Upper lobe of left lung (tissue), 4 donors: Measurements from ENCODE around the gene OXT.

Source experiments
- EP300 ChIP-seq, 4 donors: sonication (generic); formaldehyde crosslinking; IDR thresholded peaks; one replicate each; pipeline ENCODE4 v1.5.1; 2017; ENCODE audit warnings: antibody characterized with exemption in 4 of 4, control low read depth in 2 of 4
- POLR2AphosphoS5 ChIP-seq, 2 donors: sonication (generic); formaldehyde crosslinking; IDR thresholded peaks; one replicate each; pipeline ENCODE4 v1.5.1; 2017; ENCODE audit warnings: antibody characterized with exemption in 2 of 2
- TF ChIP-seq, protein P1 (sequence below), 6 experiments: fragments of 450-650 bp in 4 of 6; fragments of 200-600 bp in 2 of 6; sonication (generic) in 2 of 6; IDR thresholded peaks; one replicate each; pipeline ENCODE4 v1.5.1; 2016 to 2019; ENCODE audit warnings: antibody characterized with exemption in 6 of 6

DNA sequence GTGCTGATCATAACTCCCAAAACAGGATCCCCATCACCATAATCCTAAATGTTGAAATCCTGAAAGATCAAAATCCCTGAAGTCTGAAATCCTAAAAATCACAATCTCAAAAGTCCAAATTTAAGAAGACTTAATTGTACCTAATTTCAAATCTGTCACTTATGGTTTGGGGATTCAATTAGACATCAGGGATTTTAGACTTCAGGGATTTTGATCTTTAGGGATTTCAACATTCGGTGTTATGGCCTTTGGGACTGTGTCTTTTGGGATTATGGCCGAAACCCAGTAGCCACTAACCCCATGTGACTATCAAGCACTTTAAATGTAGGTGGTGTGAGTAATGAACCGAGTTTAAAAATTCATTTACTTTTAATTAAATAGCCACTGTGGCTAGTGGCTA lies 34.8 kb downstream of the OXT start:
- TF ChIP-seq POLR2AphosphoS5 (IDR thresholded peaks at IDR 0.05) (no peak), EP300 (IDR thresholded peaks at IDR 0.05) (no peak)
- TF ChIP-seq, protein P1, sequence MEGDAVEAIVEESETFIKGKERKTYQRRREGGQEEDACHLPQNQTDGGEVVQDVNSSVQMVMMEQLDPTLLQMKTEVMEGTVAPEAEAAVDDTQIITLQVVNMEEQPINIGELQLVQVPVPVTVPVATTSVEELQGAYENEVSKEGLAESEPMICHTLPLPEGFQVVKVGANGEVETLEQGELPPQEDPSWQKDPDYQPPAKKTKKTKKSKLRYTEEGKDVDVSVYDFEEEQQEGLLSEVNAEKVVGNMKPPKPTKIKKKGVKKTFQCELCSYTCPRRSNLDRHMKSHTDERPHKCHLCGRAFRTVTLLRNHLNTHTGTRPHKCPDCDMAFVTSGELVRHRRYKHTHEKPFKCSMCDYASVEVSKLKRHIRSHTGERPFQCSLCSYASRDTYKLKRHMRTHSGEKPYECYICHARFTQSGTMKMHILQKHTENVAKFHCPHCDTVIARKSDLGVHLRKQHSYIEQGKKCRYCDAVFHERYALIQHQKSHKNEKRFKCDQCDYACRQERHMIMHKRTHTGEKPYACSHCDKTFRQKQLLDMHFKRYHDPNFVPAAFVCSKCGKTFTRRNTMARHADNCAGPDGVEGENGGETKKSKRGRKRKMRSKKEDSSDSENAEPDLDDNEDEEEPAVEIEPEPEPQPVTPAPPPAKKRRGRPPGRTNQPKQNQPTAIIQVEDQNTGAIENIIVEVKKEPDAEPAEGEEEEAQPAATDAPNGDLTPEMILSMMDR (IDR thresholded peaks at IDR 0.05) = no peak
